ENCODE data around the gene PLD6. TPM values are rescaled to one million over a fixed set of nuclear protein-coding genes. Genes with fewer than 3 reads are reported as not detected.
"Not testable (repeated sequence)": the region's sequence is repeated elsewhere in the genome, so short reads cannot be mapped to it uniquely, and the experiment has no call there.

Gene PLD6, protein sequence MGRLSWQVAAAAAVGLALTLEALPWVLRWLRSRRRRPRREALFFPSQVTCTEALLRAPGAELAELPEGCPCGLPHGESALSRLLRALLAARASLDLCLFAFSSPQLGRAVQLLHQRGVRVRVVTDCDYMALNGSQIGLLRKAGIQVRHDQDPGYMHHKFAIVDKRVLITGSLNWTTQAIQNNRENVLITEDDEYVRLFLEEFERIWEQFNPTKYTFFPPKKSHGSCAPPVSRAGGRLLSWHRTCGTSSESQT
- total RNA-seq = 10 to 100 TPM in 4 of 5 donors, 1 to 10 TPM in 1; 7.3 to 18.3 (median 11.1) TPM
- 9.9 TPM for total RNA-seq (2013)
- total RNA-seq = 5.8 to 62.1 (median 10.8) reads per million in 29 experiments

DNA sequence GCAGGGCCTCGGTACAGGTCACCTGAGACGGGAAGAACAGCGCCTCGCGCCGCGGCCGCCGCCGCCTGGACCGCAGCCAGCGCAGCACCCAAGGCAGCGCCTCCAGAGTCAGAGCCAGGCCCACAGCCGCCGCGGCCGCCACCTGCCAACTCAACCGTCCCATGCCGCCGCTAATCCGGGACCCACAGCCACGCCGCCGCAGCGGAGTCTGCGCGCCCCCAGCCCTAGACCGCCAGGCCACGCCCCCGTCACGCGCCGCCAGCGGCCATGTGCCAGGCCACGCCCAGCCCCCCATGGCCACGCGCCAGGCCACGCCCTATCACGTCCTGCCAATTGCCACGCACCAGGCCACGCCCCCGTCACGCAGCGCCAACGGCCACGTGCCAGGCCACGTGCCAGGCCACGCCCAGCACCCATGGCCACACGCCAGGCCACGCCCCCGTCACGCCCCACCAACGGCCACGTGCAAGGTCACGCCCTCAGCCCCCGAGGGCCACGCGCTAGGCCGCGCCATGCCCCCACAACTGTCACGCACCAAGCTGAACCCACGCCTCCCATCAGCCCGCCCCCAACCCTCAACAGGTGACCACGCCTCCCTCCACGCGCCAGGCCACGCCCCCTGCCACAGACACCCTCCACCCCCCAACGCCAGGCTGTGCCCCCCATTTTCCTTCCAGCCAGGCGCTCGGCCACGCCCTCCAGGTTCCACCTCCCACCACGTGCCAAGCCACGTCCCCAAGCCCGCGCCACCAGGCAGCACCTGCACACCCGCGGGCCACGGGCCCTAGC is at the start of gene PLD6:
Gene PLD6 (minus strand): TSS at position 210 of the 789 bp plus-strand sequence. CDS start 47 bp downstream, at position 163.
- peak within 1 kb of the TSS; percentile 55 to 75 for H3K4me3 ChIP-seq (ENCODE audit: control insufficient read depth in 1 of 2, extremely low read depth in 1 of 2, low read length in 1 of 2)
- H3K9me3 ChIP-seq = no peaks in the 10 kb centered on the region
- no peaks in the 10 kb centered on the region for H3K27me3 ChIP-seq (replicated peaks in 1 of 2; ENCODE audit: control insufficient read depth in 2 of 2, extremely low read depth in 1 of 2, insufficient read depth in 2 of 2, low read length in 1 of 2)
- ChIA-PET POLR2A (interaction anchor here (0.6 to 0.7 kb wide), 2 partner anchors 13 to 81 kb away, joined by 7 to 16 read pairs; no protein-coding TSS in a partner anchor), CTCF (interaction anchor here in 1 of 2 donors (1.3 kb wide), 1 partner anchor 64 kb away, joined by 4 read pairs; no protein-coding TSS in a partner anchor)
- DNase-seq = peak; percentile 80 to 96 (median 91)
- peak; percentile 74 to 81 (median 75) for ATAC-seq (replicated peaks in 1 of 4)
- no peaks in the 10 kb centered on the region for H3K9me3 Mint-ChIP-seq
- H3K4me3 Mint-ChIP-seq = peak within 1 kb of the TSS; percentile 83 to 89 (median 87)
- H3K36me3 ChIP-seq (ENCODE audit: control insufficient read depth in 2 of 2, extremely low read depth in 1 of 2, insufficient read depth in 1 of 2, low read length in 1 of 2) = peaks cover 0 to 12% of the 10 kb centered on the region in 2 donors
- peak within 1 kb of the TSS; percentile 87 to 91 for H3K27ac Mint-ChIP-seq
- no peaks in the 10 kb centered on the region for H3K27me3 Mint-ChIP-seq
- peaks cover 15% of the 10 kb centered on the region for H3K36me3 Mint-ChIP-seq
- peaks cover 27 to 36% (median 28%) of the 10 kb centered on the region in 3 donors for H3K4me1 Mint-ChIP-seq
- peaks cover 2 to 34% of the 10 kb centered on the region in 2 experiments for H3K4me1 ChIP-seq (ENCODE audit: control insufficient read depth in 1 of 2, extremely low read depth in 1 of 2, insufficient read depth in 2 of 2, low read length in 2 of 2)
- peak within 1 kb of the TSS; percentile 69 for H3K27ac ChIP-seq (ENCODE audit: low read length)
- WGBS (ENCODE audit: insufficient coverage) = 12% methylated on average over 74 of the region's 78 CpGs

DNA sequence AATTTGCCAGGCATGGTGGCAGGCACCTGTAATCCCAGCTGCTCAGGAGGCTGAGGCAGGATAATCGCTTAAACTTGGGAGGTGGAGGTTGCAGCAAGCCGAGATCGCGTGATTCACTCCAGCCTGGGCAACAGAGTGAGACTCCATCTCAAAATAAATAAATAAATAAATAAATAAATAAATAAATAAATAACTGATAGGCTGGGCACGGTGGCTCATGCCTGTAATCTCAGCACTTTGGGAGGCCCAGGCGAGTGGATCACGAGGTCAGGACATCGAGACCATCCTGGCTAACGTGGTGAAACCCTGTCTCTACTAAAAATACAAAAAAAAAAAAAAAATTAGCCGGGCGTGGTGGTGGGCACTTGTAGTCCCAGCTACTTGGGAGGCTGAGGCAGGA is 49.6 kb upstream of the PLD6 start:
- H3K36me3 ChIP-seq (ENCODE audit: control insufficient read depth in 2 of 2, extremely low read depth in 1 of 2, insufficient read depth in 1 of 2, low read length in 1 of 2) = peaks cover 12 to 72% of the 10 kb centered on the region in 2 donors
- DNase-seq; H3K27me3 ChIP-seq (replicated peaks in 1 of 2; ENCODE audit: control insufficient read depth in 2 of 2, extremely low read depth in 1 of 2, insufficient read depth in 2 of 2, low read length in 1 of 2); CTCF ChIA-PET; H3K4me3 Mint-ChIP-seq; H3K9me3 ChIP-seq; H3K9me3 Mint-ChIP-seq; H3K4me1 ChIP-seq (ENCODE audit: control insufficient read depth in 1 of 2, extremely low read depth in 1 of 2, insufficient read depth in 2 of 2, low read length in 2 of 2); H3K4me1 Mint-ChIP-seq; H3K4me3 ChIP-seq (ENCODE audit: control insufficient read depth in 1 of 2, extremely low read depth in 1 of 2, low read length in 1 of 2); H3K27ac ChIP-seq (ENCODE audit: low read length); ATAC-seq (replicated peaks in 1 of 4); POLR2A ChIA-PET; H3K27me3 Mint-ChIP-seq: not testable (repeated sequence)
- no CpG with 5 or more reads among the region's 11 CpGs for WGBS (ENCODE audit: insufficient coverage)
- Mint-ChIP-seq H3K27ac (peak overlapping the region in 1 of 2 donors; percentile 28), H3K36me3 (peaks cover 49% of the 10 kb centered on the region)

DNA sequence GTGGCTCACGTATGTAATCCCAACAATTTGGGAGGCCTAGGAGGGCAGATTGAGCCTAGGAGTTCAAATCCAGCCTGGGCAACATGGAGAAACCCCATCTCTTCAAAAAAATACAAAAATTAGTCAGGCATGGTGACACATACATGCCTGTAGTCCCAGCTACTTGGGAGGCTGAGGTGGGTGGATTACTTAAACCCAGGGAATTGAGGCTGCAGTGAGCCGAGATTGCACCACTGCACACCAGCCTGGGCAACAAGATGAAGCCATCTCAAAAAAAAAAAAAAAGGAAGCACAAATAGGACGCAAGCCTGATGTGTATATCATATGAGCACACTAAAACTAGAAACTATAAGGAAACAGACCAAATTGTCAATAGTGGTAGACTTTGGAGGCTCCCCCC is 47.9 kb upstream of the PLD6 start:
- no peak overlapping the region for H3K4me3 Mint-ChIP-seq
- Histone ChIP-seq H3K4me1 (ENCODE audit: control insufficient read depth in 1 of 2, extremely low read depth in 1 of 2, insufficient read depth in 2 of 2, low read length in 2 of 2) (no peaks in the 10 kb centered on the region), H3K36me3 (ENCODE audit: control insufficient read depth in 2 of 2, extremely low read depth in 1 of 2, insufficient read depth in 1 of 2, low read length in 1 of 2) (peaks cover 8 to 67% of the 10 kb centered on the region in 2 donors), H3K27ac (ENCODE audit: low read length) (no peak overlapping the region), H3K9me3 (no peaks in the 10 kb centered on the region), H3K27me3 (replicated peaks in 1 of 2; ENCODE audit: control insufficient read depth in 2 of 2, extremely low read depth in 1 of 2, insufficient read depth in 2 of 2, low read length in 1 of 2) (no peaks in the 10 kb centered on the region), H3K4me3 (ENCODE audit: control insufficient read depth in 1 of 2, extremely low read depth in 1 of 2, low read length in 1 of 2) (no peak overlapping the region)
- peaks cover 41% of the 10 kb centered on the region for H3K36me3 Mint-ChIP-seq
- peaks cover 0 to 6% (median 4%) of the 10 kb centered on the region in 3 donors for H3K4me1 Mint-ChIP-seq
- no peaks in the 10 kb centered on the region for H3K9me3 Mint-ChIP-seq
- no peak overlapping the region for H3K27ac Mint-ChIP-seq
- ChIA-PET POLR2A (no interaction called here), CTCF (no interaction called here)
- DNase-seq (no peak), ATAC-seq (replicated peaks in 1 of 4) (no peak)
- WGBS (ENCODE audit: insufficient coverage) = no CpG with 5 or more reads among the region's 3 CpGs
- H3K27me3 Mint-ChIP-seq = no peaks in the 10 kb centered on the region

DNA sequence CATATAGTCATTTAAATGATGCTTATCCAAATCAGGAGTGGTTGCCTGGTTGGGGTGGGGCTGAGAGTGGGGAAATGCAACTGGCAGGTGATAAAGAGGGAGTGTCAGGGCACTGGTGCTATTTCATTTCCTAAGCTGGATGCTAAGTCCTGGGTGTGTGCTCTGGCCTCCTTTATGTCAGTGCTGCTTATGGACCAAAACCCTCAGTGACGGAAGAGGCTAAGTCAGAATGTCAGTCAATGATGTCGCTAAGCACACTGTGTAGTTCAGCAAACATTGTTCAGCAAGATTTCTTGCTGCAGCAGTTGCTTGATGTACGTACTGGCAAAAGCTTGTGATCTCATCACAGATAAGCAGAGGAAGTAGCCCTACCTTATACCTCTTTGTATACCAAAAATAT is 47.3 kb upstream of the PLD6 start:
- Histone ChIP-seq H3K9me3 (no peaks in the 10 kb centered on the region), H3K27ac (ENCODE audit: low read length) (no peak overlapping the region), H3K4me1 (ENCODE audit: control insufficient read depth in 1 of 2, extremely low read depth in 1 of 2, insufficient read depth in 2 of 2, low read length in 2 of 2) (no peaks in the 10 kb centered on the region), H3K27me3 (replicated peaks in 1 of 2; ENCODE audit: control insufficient read depth in 2 of 2, extremely low read depth in 1 of 2, insufficient read depth in 2 of 2, low read length in 1 of 2) (no peaks in the 10 kb centered on the region), H3K36me3 (ENCODE audit: control insufficient read depth in 2 of 2, extremely low read depth in 1 of 2, insufficient read depth in 1 of 2, low read length in 1 of 2) (peaks cover 5 to 67% of the 10 kb centered on the region in 2 donors), H3K4me3 (ENCODE audit: control insufficient read depth in 1 of 2, extremely low read depth in 1 of 2, low read length in 1 of 2) (no peak overlapping the region)
- POLR2A ChIA-PET = interaction anchor here in 1 of 2 donors (0.5 kb wide), 1 partner anchor 62 kb away, joined by 3 read pairs; no protein-coding TSS in a partner anchor
- Mint-ChIP-seq H3K27ac (peak overlapping the region; percentile 22 to 40), H3K27me3 (no peaks in the 10 kb centered on the region), H3K36me3 (peaks cover 38% of the 10 kb centered on the region), H3K4me1 (peaks cover 0 to 5% (median 4%) of the 10 kb centered on the region in 3 donors), H3K4me3 (no peak overlapping the region), H3K9me3 (no peaks in the 10 kb centered on the region)
- ATAC-seq (replicated peaks in 1 of 4) (no peak), DNase-seq (peak in 1 of 35 experiments; percentile 11)
- CTCF ChIA-PET = no interaction called here
- 88% methylated on average over 2 of the region's 3 CpGs for WGBS (ENCODE audit: insufficient coverage)

DNA sequence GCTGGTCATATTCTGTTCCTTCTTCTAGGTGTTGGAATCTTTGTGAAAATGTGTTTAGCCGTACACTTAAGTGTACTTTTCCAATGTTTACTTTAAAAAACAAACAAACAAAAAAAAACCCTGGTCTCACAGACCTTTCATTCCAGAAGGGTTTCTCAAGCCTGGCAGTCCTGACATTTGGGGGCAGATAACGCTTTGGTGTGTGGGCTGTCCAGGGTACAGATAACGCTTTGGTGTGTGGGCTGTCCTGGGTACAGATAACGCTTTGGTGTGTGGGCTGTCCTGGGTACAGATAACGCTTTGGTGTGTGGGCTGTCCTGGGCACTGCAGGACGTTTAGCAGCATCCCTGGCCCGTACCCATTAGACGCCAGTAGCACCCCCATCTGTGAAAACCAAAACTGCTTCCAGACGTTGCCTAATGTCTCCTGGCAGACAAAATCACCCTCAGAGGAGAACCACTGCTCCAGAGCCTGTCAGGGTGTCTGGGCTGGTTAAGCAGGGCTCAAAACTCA is 46.1 kb upstream of the PLD6 start:
- CTCF ChIA-PET = no interaction called here
- H3K36me3 Mint-ChIP-seq = peaks cover 39% of the 10 kb centered on the region

DNA sequence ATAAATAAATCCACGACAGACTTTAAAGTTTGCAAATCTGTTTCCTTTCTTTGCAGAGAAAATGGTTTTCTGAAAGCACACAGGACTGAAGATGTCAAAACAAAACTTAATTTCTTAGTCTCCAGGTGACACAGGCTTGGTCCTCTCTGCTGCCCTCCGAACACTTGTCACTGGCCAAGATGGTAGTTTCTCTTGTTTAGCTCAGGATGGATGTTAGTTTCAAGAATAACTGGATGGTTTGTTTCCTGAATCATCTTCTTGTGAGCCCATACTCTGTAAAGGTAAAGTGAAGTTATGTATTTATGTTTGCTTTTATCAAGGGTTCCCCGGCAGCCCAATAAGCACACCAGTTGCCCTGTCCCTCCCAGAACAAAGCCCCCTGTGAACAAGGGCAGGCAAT is 40.7 kb upstream of the PLD6 start:
- H3K27ac Mint-ChIP-seq = peak overlapping the region; percentile 34 to 50
- 100% methylated on average over 1 of the region's 3 CpGs for WGBS (ENCODE audit: insufficient coverage)
- no peaks in the 10 kb centered on the region for H3K4me1 ChIP-seq (ENCODE audit: control insufficient read depth in 1 of 2, extremely low read depth in 1 of 2, insufficient read depth in 2 of 2, low read length in 2 of 2)
- peaks cover 0 to 40% of the 10 kb centered on the region in 2 donors for H3K36me3 ChIP-seq (ENCODE audit: control insufficient read depth in 2 of 2, extremely low read depth in 1 of 2, insufficient read depth in 1 of 2, low read length in 1 of 2)
- ATAC-seq (replicated peaks in 1 of 4) (no peak), DNase-seq (no peak)
- peaks cover 25% of the 10 kb centered on the region for H3K36me3 Mint-ChIP-seq
- ChIA-PET CTCF (no interaction called here), POLR2A (no interaction called here)
- H3K9me3 Mint-ChIP-seq = no peaks in the 10 kb centered on the region
- no peaks in the 10 kb centered on the region for H3K4me1 Mint-ChIP-seq
- H3K27me3 Mint-ChIP-seq = no peaks in the 10 kb centered on the region
- no peak overlapping the region for H3K4me3 ChIP-seq (ENCODE audit: control insufficient read depth in 1 of 2, extremely low read depth in 1 of 2, low read length in 1 of 2)
- no peak overlapping the region for H3K4me3 Mint-ChIP-seq
- no peak overlapping the region for H3K27ac ChIP-seq (ENCODE audit: low read length)
- H3K27me3 ChIP-seq (replicated peaks in 1 of 2; ENCODE audit: control insufficient read depth in 2 of 2, extremely low read depth in 1 of 2, insufficient read depth in 2 of 2, low read length in 1 of 2) = no peaks in the 10 kb centered on the region
- H3K9me3 ChIP-seq = no peaks in the 10 kb centered on the region

More for the DNA sequence above, 46.1 kb upstream of the PLD6 start:
- no peaks in the 10 kb centered on the region for H3K9me3 ChIP-seq
- H3K4me1 Mint-ChIP-seq = peaks cover 0 to 5% (median 4%) of the 10 kb centered on the region in 3 donors
- POLR2A ChIA-PET = no interaction called here
- H3K9me3 Mint-ChIP-seq = no peaks in the 10 kb centered on the region
- H3K4me3 Mint-ChIP-seq = no peak overlapping the region
- ATAC-seq (replicated peaks in 1 of 4) (no peak), DNase-seq (no peak)
- H3K4me3 ChIP-seq (ENCODE audit: control insufficient read depth in 1 of 2, extremely low read depth in 1 of 2, low read length in 1 of 2) = no peak overlapping the region
- no peak overlapping the region for H3K27ac Mint-ChIP-seq
- whole genome bisulfite sequencing (ENCODE audit: insufficient coverage) = 78% methylated on average over 8 of the region's 9 CpGs
- H3K27me3 Mint-ChIP-seq = no peaks in the 10 kb centered on the region
- H3K4me1 ChIP-seq (ENCODE audit: control insufficient read depth in 1 of 2, extremely low read depth in 1 of 2, insufficient read depth in 2 of 2, low read length in 2 of 2) = no peaks in the 10 kb centered on the region
- no peak overlapping the region for H3K27ac ChIP-seq (ENCODE audit: low read length)
- peaks cover 5 to 72% of the 10 kb centered on the region in 2 donors for H3K36me3 ChIP-seq (ENCODE audit: control insufficient read depth in 2 of 2, extremely low read depth in 1 of 2, insufficient read depth in 1 of 2, low read length in 1 of 2)
- H3K27me3 ChIP-seq (replicated peaks in 1 of 2; ENCODE audit: control insufficient read depth in 2 of 2, extremely low read depth in 1 of 2, insufficient read depth in 2 of 2, low read length in 1 of 2) = no peaks in the 10 kb centered on the region
